Stimulated activated naive CD4-positive, alpha-beta T cell treated with Interleukin-2 at 50 U/mL for 16 hours (primary cell): Measurements from ENCODE around the gene PIERCE2.
"Not testable (repeated sequence)": the region's sequence is repeated elsewhere in the genome, so short reads cannot be mapped to it uniquely, and the experiment has no call there.

ENCODE experiments used
- DNase-seq: peaks from one replicate; lab custom pipeline; 2025; lab: John Stamatoyannopoulos, UW

The PIERCE2 gene

GRCh38 chr15:55408012-55408928, at the start of gene PIERCE2, which contains the start of gene CCPG1:
Gene PIERCE2 (plus strand): TSS chr15:55408495. CDS start chr15:55408769, 274 bp downstream.
Gene CCPG1 (minus strand): TSS chr15:55408359. CDS start chr15:55389424, 18,935 bp downstream.
- peak; percentile 85 for DNase-seq

- DNase-seq, result no peak
Observed at GRCh38 chr15:55360256-55360655, 48.0 kb upstream of the PIERCE2 start.

- no peak for DNase-seq
Observed at GRCh38 chr15:55361048-55361447, 47.2 kb upstream of the PIERCE2 start.

GRCh38 chr15:55362641-55363040, 45.7 kb upstream of the PIERCE2 start:
- DNase-seq, result no peak

GRCh38 chr15:55366981-55367380, 41.3 kb upstream of the PIERCE2 start:
- no peak for DNase-seq

- no peak for DNase-seq
Observed at GRCh38 chr15:55372701-55373440, 35.4 kb upstream of the PIERCE2 start.

- no peak for DNase-seq
Observed at GRCh38 chr15:55379095-55379494, 29.2 kb upstream of the PIERCE2 start.

DNA sequence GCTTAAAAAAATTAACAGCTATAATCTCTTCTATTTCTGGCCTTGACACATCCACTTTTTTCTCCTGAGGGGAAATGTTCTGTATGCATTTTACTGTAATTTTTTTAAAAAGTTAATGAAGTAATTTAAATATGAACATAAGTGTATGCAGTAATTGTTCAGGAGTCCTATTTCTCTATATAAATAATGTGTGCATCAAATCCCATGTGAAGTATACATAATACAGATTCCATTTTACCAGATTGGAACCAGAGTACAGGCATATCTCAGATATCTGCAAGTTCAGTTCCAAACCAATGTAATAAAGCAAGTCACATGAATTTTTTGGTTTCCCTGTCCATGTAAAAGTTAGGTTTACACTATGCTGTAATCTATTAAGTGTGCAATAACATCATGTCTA, 26.7 kb upstream of the PIERCE2 start:
- DNase-seq, result no peak

DNA sequence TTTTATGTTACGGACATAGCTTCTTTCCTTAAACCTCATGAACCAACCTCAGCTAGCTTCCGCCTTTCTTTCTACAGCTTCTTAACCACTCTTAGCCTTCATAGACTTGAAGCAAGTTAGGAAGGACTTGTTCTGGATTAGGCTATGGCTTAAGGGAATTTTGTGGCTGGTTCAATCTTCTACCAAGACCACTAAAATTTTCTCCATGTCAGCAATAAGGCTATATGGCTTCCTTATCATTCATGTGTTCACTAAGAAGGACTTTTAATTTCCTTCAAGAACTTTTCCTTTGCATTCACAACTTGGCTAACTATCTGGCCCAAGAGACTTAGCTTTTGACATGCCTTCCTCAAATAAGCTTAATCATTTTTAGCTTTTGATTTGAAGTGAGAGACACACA, 24.6 kb upstream of the PIERCE2 start:
- no peak for DNase-seq

- no peak for DNase-seq
Observed at GRCh38 chr15:55387027-55387426, 21.3 kb upstream of the PIERCE2 start.

DNA sequence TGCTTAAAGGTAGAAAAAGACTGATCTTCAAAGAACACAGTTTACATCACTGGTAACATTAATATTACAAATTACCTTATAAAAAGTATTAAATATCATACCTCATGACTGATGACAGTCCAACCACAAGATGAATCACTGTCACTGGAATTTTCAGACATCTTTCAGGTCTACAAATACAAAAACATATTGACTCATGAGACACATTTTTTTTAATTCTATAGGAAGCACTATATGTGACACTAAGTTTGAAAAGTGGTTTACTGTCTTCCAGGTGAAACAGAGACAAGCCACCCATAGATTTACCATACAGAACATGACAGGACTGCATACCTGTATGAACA, 19.1 kb upstream of the PIERCE2 start:
- no peak for DNase-seq

DNA sequence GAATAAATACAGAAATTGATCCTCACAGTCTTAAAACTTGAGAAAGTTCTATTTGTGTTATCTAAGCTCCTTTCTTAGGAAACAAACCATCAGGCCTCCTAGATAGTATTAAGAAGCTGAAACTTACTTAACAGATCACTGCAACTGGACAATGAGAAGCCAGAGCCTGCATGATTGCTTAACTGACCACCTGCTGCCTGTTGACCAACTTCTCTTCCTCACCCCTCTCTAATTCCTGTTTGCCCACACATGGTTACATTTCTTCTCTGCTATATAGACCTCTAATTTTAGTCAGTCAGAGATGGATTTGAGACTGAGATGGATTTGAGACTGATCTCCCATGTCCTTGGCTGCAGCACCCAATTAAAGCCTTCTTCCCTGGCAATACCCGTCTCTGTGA, 13.6 kb upstream of the PIERCE2 start:
- DNase-seq, result no peak

- DNase-seq, result no peak
Observed at GRCh38 chr15:55398243-55398642, 10.1 kb upstream of the PIERCE2 start.

- DNase-seq, result not testable (repeated sequence)
Observed at GRCh38 chr15:55400050-55400449, 8.2 kb upstream of the PIERCE2 start.

GRCh38 chr15:55401786-55402246, 6.5 kb upstream of the PIERCE2 start:
- no peak for DNase-seq

DNA sequence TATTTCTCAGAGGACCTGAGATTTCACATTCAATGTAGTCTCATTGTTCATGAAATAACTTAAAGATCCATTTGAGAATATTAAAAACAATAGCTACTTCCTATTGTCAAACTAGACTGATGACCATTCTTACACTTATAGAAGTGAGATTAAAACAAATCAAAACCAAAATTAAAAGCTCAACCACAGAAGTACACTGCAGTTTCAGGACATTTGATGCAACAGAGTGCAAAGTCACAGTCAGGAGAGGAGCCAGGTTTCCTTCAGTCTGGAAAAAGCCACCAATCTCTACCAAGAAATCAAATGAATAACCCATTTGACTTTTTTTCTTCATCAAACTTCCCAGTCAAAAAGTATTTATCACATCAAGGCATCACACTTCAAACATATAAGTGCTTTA, 5.6 kb upstream of the PIERCE2 start:
- no peak for DNase-seq

- DNase-seq, result no peak
Observed at GRCh38 chr15:55403531-55403930, 4.8 kb upstream of the PIERCE2 start.

- no peak for DNase-seq
Observed at GRCh38 chr15:55407498-55408011, 740 bp upstream of the PIERCE2 start.

- DNase-seq, result not testable (repeated sequence)
Observed at GRCh38 chr15:55408976-55409375, 681 bp downstream of the PIERCE2 start.

- not testable (repeated sequence) for DNase-seq
Observed at GRCh38 chr15:55417678-55418077, 9.4 kb downstream of the PIERCE2 start.

DNA sequence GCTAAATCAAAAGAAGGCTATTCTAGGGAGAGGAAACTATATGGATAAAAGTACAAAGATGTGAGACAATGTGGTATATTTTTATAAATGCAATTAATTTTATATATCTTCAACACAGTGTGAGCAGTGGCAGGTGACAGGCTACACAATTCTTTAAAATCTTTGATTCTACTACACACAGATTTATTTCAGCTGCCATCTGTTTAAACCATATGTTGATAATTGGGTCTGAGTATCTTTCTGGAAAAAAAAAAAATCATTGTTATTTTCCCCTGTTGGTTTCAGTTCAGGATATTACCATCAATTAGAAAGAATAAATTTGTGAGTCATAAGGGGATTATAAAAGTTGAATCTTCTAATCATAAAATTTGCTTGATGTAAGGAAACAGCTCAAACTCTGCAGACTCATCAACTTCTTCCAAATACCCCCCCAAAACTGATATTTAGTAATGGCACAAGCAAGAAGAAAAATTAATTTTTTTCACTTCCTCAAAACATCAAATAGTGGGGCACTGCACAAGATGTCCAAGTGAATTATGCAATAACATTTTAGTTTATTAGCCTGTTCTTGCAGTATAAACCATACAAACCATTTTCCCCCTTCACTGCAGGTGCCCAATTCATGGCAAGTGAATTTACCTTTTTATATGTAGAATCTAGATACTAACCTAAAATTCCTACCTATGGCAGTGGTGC, 12.0 kb downstream of the PIERCE2 start:
- DNase-seq, result no peak

DNA sequence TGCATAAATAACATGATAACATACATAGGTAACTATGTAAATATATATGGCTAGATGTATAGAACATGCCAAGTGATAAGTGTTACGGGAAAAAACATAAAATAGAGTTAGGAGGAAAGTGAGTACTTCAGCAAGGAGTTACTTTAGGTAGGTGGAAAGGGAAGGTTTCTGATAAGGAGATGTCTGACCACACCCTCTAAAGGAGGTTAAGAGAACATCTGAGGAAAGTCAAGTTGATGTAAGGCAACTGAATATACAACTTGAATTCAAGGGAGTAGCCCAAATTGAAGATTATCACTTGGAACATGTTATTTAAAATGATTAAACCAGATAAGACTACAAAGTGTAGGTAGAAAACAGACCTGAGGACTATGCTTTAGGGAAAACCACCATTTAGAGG, 13.8 kb downstream of the PIERCE2 start:
- DNase-seq, result no peak
